NOMO-1 (cell line): ENCODE measurements around the gene MORC1.

Experiments
- DNase-seq, 2 experiments: peaks; one replicate each; lab custom pipeline; 2025; ENCODE audit not compliant: unreplicated experiment in 2 of 2; lab: John Stamatoyannopoulos, UW

The MORC1 gene

GRCh38 chr3:109035082-109035481 is 82.9 kb downstream of the MORC1 start:
- no peak for DNase-seq

GRCh38 chr3:109033000-109033660 is 84.8 kb downstream of the MORC1 start:
- no peak for DNase-seq

GRCh38 chr3:109028753-109029152 is 89.2 kb downstream of the MORC1 start:
- DNase-seq: no peak

GRCh38 chr3:109026821-109027220 is 91.1 kb downstream of the MORC1 start:
- DNase-seq: no peak

- no peak for DNase-seq
Observed at GRCh38 chr3:109025896-109026295, 92.0 kb downstream of the MORC1 start.

GRCh38 chr3:109023656-109024254 is 94.2 kb downstream of the MORC1 start:
- peak in 1 of 2 experiments; percentile 46 for DNase-seq

GRCh38 chr3:109023167-109023566 is 94.8 kb downstream of the MORC1 start:
- DNase-seq: no peak

GRCh38 chr3:109021556-109021955 is 96.4 kb downstream of the MORC1 start:
- DNase-seq: no peak

GRCh38 chr3:109018828-109019227 is 99.1 kb downstream of the MORC1 start:
- DNase-seq: peak in 1 of 2 experiments; percentile 14

- no peak for DNase-seq
Observed at GRCh38 chr3:109005443-109005842, 112.5 kb downstream of the MORC1 start.

GRCh38 chr3:108998436-108998835 is 119.5 kb downstream of the MORC1 start:
- no peak for DNase-seq

- DNase-seq: no peak
Observed at GRCh38 chr3:108985844-108986243, 132.1 kb downstream of the MORC1 start.

GRCh38 chr3:108983051-108983450 is 134.9 kb downstream of the MORC1 start:
- no peak for DNase-seq

- no peak for DNase-seq
Observed at GRCh38 chr3:108976058-108976457, 141.9 kb downstream of the MORC1 start.

GRCh38 chr3:108973019-108973418 is 144.9 kb downstream of the MORC1 start:
- DNase-seq: no peak

- DNase-seq: no peak
Observed at GRCh38 chr3:108972482-108972881, 145.5 kb downstream of the MORC1 start.

- no peak for DNase-seq
Observed at GRCh38 chr3:108970561-108970960, 147.4 kb downstream of the MORC1 start.

- no peak for DNase-seq
Observed at GRCh38 chr3:108966773-108967172, 151.2 kb downstream of the MORC1 start.

GRCh38 chr3:108959017-108959416 is 158.9 kb downstream of the MORC1 start:
- no peak for DNase-seq

- DNase-seq: no peak
Observed at GRCh38 chr3:108953700-108954099, 164.2 kb downstream of the MORC1 start, which contains the start of gene GUCA1C. GUCA1C (minus strand) TSS chr3:108953879; CDS start chr3:108953762, 117 bp downstream.

- DNase-seq: no peak
Observed at GRCh38 chr3:108953210-108953609, 164.7 kb downstream of the MORC1 start.

GRCh38 chr3:108951820-108952501 is 166.0 kb downstream of the MORC1 start:
- no peak for DNase-seq
